Adrenal gland (tissue), 5 donors: ENCODE data around the gene PSG5.

Experiments
- CTCF ChIP-seq, 6 experiments: fragments of 450-650 bp in 4 of 6; fragments of 200-600 bp in 2 of 6; sonication (generic) in 1 of 6; IDR thresholded peaks; 1 replicate in 5 of 6; 2 replicates in 1 of 6; pipeline versions ENCODE4 v1.5.1 to v1.8.0; 2016 to 2021; ENCODE audit warnings: antibody characterized with exemption in 6 of 6, mild to moderate bottlenecking in 2 of 6, moderate library complexity in 1 of 6
- POLR2A ChIP-seq, 2 donors: fragments of 450-650 bp; IDR thresholded peaks; one replicate each; pipeline ENCODE4 v1.6.1; 2017; ENCODE audit warnings: antibody characterized with exemption in 2 of 2, mild to moderate bottlenecking in 2 of 2, moderate library complexity in 1 of 2
- donor health status: DM: no; HTN: no; CAD: no.

GRCh38 chr19:43152214-43152613 lies 34.1 kb downstream of the PSG5 start:
- no peak for TF ChIP-seq CTCF (IDR thresholded peaks at IDR 0.05)
- TF ChIP-seq POLR2A (IDR thresholded peaks at IDR 0.05): no peak
